ENCODE data around the gene TENT5A.

- TF ChIP-seq POLR2AphosphoS5 (IDR thresholded peaks at IDR 0.05; ENCODE audit: low read depth, low read length): no peak
- TF ChIP-seq, protein P1, sequence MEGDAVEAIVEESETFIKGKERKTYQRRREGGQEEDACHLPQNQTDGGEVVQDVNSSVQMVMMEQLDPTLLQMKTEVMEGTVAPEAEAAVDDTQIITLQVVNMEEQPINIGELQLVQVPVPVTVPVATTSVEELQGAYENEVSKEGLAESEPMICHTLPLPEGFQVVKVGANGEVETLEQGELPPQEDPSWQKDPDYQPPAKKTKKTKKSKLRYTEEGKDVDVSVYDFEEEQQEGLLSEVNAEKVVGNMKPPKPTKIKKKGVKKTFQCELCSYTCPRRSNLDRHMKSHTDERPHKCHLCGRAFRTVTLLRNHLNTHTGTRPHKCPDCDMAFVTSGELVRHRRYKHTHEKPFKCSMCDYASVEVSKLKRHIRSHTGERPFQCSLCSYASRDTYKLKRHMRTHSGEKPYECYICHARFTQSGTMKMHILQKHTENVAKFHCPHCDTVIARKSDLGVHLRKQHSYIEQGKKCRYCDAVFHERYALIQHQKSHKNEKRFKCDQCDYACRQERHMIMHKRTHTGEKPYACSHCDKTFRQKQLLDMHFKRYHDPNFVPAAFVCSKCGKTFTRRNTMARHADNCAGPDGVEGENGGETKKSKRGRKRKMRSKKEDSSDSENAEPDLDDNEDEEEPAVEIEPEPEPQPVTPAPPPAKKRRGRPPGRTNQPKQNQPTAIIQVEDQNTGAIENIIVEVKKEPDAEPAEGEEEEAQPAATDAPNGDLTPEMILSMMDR (IDR thresholded peaks at IDR 0.05): no peak
These were observed 9.7 kb upstream of the TENT5A start for GRCh38 chr6:81762132-81762531.

Data from Panc1 (cell line).